Coronary artery (tissue), 2 donors: ENCODE measurements around the gene C17orf107.

ENCODE experiments used
- DNase-seq: peaks from one replicate; pipeline ENCODE4 v3.0.0-alpha.2; 2017; ENCODE audit warnings: low spot score
- H3K27ac ChIP-seq, 2 donors: fragments of 200-600 bp; sonication (generic); one replicate each; pipeline ENCODE4 v1.5.1; 2016 to 2019
- H3K4me3 ChIP-seq: fragments of 200-600 bp; sonication (generic); 2 replicates; pipeline ENCODE4 v1.5.1; 2016; ENCODE audit warnings: mild to moderate bottlenecking, moderate library complexity
- CTCF ChIP-seq: fragments of 200-600 bp; sonication (generic); IDR thresholded peaks from one replicate; pipeline ENCODE4 v1.5.1; 2019; ENCODE audit warnings: antibody characterized with exemption

Gene C17orf107

DNA sequence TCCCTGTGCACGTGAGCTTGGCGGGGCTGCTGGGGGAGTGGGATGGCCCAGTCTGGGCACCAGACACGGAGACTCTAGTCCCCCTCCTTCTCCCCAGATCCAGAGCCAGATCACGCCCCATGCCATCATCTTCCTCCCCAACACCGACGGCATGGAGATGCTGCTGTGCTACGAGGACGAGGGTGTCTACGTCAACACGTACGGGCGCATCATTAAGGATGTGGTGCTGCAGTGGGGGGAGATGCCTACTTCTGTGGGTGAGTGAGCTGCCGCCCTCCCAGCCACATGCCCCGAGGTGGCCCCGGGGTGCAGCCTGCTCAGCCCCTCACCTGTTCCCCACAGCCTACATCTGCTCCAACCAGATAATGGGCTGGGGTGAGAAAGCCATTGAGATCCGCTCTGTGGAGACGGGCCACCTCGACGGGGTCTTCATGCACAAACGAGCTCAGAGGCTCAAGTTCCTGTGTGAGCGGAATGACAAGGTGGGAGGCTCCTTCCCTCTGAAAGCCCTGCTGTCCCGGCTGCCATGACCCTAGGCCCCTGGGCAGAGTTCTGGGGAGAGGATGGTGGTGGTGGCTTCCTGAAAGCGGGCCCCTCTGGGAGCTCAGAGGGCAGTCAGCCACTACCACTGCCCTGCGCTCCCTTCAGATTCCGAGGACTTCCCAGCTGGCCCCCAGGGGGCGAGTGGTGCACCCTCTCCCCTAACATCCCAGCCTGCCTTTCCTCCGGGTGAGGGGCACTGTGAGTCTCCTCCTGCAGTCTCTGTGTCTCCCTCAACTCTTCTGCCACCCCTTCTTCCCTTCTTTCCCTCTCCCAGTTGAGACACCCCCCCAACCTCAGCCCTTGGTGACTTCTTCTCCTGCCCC is 2.8 kb upstream of the C17orf107 start:
- peak; percentile 70 for DNase-seq
- no peak overlapping the region for H3K27ac ChIP-seq
- no peak overlapping the region for H3K4me3 ChIP-seq
- no peak for TF ChIP-seq CTCF

DNA sequence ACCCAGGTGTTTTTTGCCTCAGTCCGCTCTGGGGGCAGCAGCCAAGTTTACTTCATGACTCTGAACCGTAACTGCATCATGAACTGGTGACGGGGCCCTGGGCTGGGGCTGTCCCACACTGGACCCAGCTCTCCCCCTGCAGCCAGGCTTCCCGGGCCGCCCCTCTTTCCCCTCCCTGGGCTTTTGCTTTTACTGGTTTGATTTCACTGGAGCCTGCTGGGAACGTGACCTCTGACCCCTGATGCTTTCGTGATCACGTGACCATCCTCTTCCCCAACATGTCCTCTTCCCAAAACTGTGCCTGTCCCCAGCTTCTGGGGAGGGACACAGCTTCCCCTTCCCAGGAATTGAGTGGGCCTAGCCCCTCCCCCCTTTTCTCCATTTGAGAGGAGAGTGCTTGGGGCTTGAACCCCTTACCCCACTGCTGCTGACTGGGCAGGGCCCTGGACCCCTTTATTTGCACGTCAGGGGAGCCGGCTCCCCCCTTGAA is 2.1 kb upstream of the C17orf107 start:
- TF ChIP-seq CTCF: no peak
- Histone ChIP-seq H3K4me3 (no peak overlapping the region), H3K27ac (no peak overlapping the region)
- DNase-seq: peak; percentile 74

DNA sequence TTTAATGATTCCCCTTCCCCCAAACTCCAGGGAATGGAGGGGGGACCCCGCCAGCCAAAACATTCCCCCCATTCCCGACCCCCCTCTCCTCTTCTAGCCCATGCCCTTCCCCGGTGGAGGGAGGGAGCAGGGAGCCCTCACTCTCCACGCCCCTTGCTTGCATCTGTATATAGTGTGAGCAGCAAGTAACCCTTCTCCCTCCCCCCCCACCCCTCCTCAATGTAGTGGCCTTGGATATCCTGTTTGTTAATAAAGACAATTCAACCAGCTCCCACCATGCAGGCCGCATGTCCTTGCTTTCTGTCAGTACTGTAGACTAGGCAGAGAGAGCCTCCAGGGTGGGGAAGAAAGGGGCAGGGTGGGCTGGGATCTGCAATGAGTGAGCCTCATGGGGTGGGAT is 1.6 kb upstream of the C17orf107 start:
- TF ChIP-seq CTCF: no peak
- DNase-seq: peak; percentile 69
- no peak overlapping the region for H3K4me3 ChIP-seq
- H3K27ac ChIP-seq: no peak overlapping the region

GRCh38 chr17:4898351-4898750 is 985 bp upstream of the C17orf107 start:
- DNase-seq: peak; percentile 74
- no peak for TF ChIP-seq CTCF
- no peak overlapping the region for H3K27ac ChIP-seq

GRCh38 chr17:4898927-4899326 is 409 bp upstream of the C17orf107 start:
- peak overlapping the region; percentile 69 for H3K4me3 ChIP-seq

More at GRCh38 chr17:4898351-4898750, 985 bp upstream of the C17orf107 start:
- H3K4me3 ChIP-seq: no peak overlapping the region

DNA sequence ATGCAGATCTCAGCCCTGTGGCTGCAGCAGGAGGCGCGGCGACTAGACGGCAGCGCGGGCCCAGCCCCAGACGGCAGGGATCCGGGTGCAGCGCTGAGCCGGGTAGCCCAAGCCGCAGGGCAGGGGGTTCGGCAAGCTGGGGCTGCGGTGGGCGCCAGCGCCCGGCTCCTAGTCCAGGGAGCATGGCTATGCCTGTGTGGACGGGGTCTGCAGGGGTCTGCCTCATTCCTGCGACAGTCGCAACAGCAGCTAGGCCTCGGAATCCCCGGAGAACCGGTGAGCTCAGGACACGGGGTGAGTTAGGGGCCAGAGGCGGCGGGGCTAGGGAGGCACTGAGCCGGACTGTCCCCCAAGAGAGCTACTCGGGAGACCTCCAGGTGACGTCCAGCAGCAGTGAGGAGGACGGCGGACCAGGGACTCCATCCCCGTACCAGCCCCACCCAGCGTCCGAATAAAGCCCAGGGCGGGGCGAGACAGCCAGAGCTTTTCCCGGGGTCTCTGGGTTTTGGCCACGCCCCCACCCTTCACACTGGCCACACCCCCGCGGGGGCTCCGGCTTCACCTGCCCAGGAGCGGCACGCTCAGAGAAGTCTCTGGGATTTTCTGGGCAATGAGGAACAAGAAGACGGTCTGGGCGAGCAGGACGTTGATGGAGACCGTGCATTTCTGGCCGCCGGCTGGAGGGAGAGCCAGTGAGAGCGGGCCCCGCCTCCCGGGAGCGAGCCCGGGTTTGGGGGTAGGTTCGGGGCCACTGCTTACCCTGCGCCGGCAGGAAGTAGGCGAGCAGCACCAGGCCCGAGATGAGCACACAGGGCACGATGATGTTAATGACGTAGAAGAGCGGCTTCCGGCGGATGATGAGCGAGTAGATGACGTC is 1.1 kb downstream of the C17orf107 start:
- Histone ChIP-seq H3K4me3 (peak overlapping the region; percentile 69), H3K27ac (no peak overlapping the region)
- peak; percentile 77 for DNase-seq
- TF ChIP-seq CTCF: no peak

More at GRCh38 chr17:4898927-4899326, 409 bp upstream of the C17orf107 start:
- H3K27ac ChIP-seq: peak overlapping the region in 1 of 2 donors; percentile 40
- DNase-seq: no peak
- TF ChIP-seq CTCF: no peak
